A549 (cell line): ENCODE data around the gene ENTPD8. TPM values are rescaled to one million over a fixed set of nuclear protein-coding genes. Genes with fewer than 3 reads are reported as not detected.
"Not testable (repeated sequence)": the region's sequence is repeated elsewhere in the genome, so short reads cannot be mapped to it uniquely, and the experiment has no call there.

Experiments used
- ATAC-seq, 2 experiments: fragments of 200-7000 bp in 1 of 2; fragments of >200 bp in 1 of 2; cut with Nextera tagmentation in 1 of 2; cut with Tn5 transposase in 1 of 2; 3 replicates each; pipeline versions ENCODE4 v1.8.0 to v1.9.1; 2018 to 2020; ENCODE audit warnings: mild to moderate bottlenecking in 1 of 2, moderate library complexity in 1 of 2
- CTCF ChIA-PET: fragments of 300-600 bp; sonication (Branson Sonifier 250); formaldehyde crosslinking; extraction: SDS; loops from one replicate; lab custom pipeline; 2021; ENCODE audit warnings: antibody characterized with exemption, inconsistent platforms; lab: Yijun Ruan, JAX
- POLR2A ChIA-PET: fragments of 350-600 bp; formaldehyde crosslinking; extraction: SDS; loops from one replicate; lab custom pipeline; 2021; ENCODE audit warnings: antibody characterized with exemption, inconsistent platforms; lab: Yijun Ruan, JAX
- DNase-seq, 2 experiments: peaks; one replicate each; pipeline versions ENCODE4 v3.0.0 to v3.0.0-alpha.2; 2011 to 2016; ENCODE audit warnings: low read depth in 1 of 2, low spot score in 1 of 2
- FAIRE-seq: peaks from 2 replicates; lab custom pipeline; 2011; peaks lifted over from hg19 to GRCh38; lab: Jason Lieb, UNC
- H3K27ac ChIP-seq, 2 experiments: fragments of >200 bp; sonication (Bioruptor Twin); formaldehyde crosslinking; 3 replicates each; pipeline ENCODE4 v1.5.1; 2016 to 2017
- H3K4me1 ChIP-seq: fragments of >200 bp; sonication (Bioruptor Twin); formaldehyde crosslinking; 3 replicates; pipeline ENCODE4 v1.6.1; 2016
- H3K4me2 ChIP-seq: fragments of >200 bp; sonication (Bioruptor Twin); formaldehyde crosslinking; 3 replicates; pipeline ENCODE4 v1.6.1; 2016
- H3K4me3 ChIP-seq: fragments of >200 bp; sonication (Bioruptor Twin); formaldehyde crosslinking; 3 replicates; pipeline ENCODE4 v1.5.1; 2016
- H3K9me3 ChIP-seq: fragments of >200 bp; sonication (Bioruptor Twin); formaldehyde crosslinking; 3 replicates; pipeline ENCODE4 v1.6.1; 2016
- CBX8 ChIP-seq: fragments of 200-600 bp; sonication (generic); IDR thresholded peaks from 2 replicates; pipeline ENCODE4 v1.6.1; 2016
- CTCF ChIP-seq: fragments of >200 bp; sonication (Bioruptor Twin); formaldehyde crosslinking; IDR thresholded peaks from 3 replicates; pipeline ENCODE4 v1.5.1; 2016
- EHF ChIP-seq: fragments of 250-450 bp; sonication (Bioruptor Pico); IDR thresholded peaks from 2 replicates; pipeline ENCODE4 v1.5.0; 2020; ENCODE audit warnings: mild to moderate bottlenecking
- EP300 ChIP-seq, 2 experiments: fragments of >200 bp; sonication (Bioruptor Twin); formaldehyde crosslinking; IDR thresholded peaks; 2 replicates in 1 of 2; 3 replicates in 1 of 2; pipeline ENCODE4 v1.6.1; 2016 to 2017
- FOSL2 ChIP-seq, 2 experiments: fragments of 450-650 bp in 1 of 2; fragments of >200 bp in 1 of 2; sonication (Bioruptor Twin) in 1 of 2; formaldehyde crosslinking; IDR thresholded peaks; 2 replicates each; pipeline versions ENCODE4 v1.5.0 to v1.6.1; 2016 to 2020; ENCODE audit warnings: mild to moderate bottlenecking in 1 of 2, moderate library complexity in 1 of 2
- GATA3 ChIP-seq: IDR thresholded peaks from 2 replicates; pipeline ENCODE4 v1.6.1; 2012; ENCODE audit warnings: borderline replicate concordance
- MAZ ChIP-seq: fragments of 150-350 bp; IDR thresholded peaks from 2 replicates; pipeline ENCODE4 v1.6.1; 2014; ENCODE audit warnings: antibody characterized with exemption, low read depth, low read length, borderline replicate concordance
- NPAS2 ChIP-seq: fragments of 250-450 bp; sonication (Bioruptor Pico); IDR thresholded peaks from 2 replicates; pipeline ENCODE4 v1.8.0; 2022; ENCODE audit warnings: mild to moderate bottlenecking, moderate library complexity, borderline replicate concordance
- NR3C1 ChIP-seq: fragments of >200 bp; sonication (Bioruptor Twin); formaldehyde crosslinking; IDR thresholded peaks from 3 replicates; pipeline ENCODE4 v1.6.1; 2017
- POLR2AphosphoS2 ChIP-seq: conservative IDR thresholded peaks from 2 replicates; pipeline ENCODE4 v1.6.1; 2012; ENCODE audit warnings: low read length, improper control_type of control experiment, inconsistent platforms
- WGBS: methylation state at CpG from one replicate; pipeline ENCODE4 v1.1.6; 2017; ENCODE audit errors: missing lambda C conversion rate; 5-methylcytosine and 5-hydroxymethylcytosine counted together
- polyA plus RNA-seq, 4 experiments: library from polyadenylated mRNA; depleted of rRNA in 3 of 4; stranded (reverse); fragments of >200 nt; fragmentation: RNase III in 1 of 4; extraction: RNeasy Plus Mini Kit Qiagen cat#74134 plus additional on column Dnase treatment in 1 of 4; gene quantifications; 2 replicates in 3 of 4; 3 replicates in 1 of 4; pipeline ENCODE4 v1.2.3, GENCODE V29; 2011 to 2017
- TF ChIP-seq, protein P1 (sequence below): fragments of 250-450 bp; sonication (Bioruptor Pico); IDR thresholded peaks from 2 replicates; pipeline ENCODE4 v1.5.0; 2020; ENCODE audit warnings: low read depth, mild to moderate bottlenecking, moderate library complexity

The ENTPD8 gene
- polyA plus RNA-seq, 2 of the 4 experiments (the other 2 are of a cell fraction) = 0.18 to 0.36 TPM

DNA sequence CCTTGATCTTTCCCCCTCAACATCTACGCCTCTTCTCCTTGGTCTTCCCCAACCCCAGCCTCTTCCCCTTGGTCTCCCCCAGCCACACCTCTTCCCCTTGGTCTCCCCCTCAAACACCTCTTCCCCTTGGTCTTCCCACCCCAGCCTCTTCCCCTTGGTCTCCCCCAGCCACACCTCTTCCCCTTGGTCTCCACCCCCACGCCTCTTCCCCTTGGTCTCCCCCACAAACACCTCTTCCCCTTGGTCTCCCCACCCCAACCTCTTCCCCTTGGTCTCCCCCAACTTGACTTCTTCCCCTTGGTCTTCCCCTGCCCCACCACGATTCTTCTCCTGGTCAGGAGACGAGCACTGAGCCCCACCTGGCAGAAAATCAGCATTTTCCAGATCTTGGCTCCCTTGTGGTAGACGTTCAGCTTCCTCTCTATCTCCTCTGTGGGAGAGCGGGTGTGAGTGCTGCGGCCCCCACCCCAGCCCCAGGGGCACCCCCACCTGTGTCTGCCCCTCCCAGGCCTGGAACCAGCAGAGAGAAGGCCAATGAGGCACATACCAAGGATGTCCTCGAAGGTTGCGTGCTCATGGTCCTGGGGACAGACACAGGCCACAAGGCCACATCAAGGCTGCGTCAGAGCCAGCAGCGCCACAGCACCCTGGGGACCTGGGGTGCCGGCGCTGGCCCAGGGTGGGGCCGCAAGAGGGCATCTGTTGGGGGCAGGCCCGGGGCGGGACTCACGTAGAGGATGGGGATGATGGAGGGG is 11.0 kb upstream of the ENTPD8 start:
- H3K27ac ChIP-seq = no peak overlapping the region
- TF ChIP-seq, protein P1, sequence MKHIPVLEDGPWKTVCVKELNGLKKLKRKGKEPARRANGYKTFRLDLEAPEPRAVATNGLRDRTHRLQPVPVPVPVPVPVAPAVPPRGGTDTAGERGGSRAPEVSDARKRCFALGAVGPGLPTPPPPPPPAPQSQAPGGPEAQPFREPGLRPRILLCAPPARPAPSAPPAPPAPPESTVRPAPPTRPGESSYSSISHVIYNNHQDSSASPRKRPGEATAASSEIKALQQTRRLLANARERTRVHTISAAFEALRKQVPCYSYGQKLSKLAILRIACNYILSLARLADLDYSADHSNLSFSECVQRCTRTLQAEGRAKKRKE = no peak
- H3K9me3 ChIP-seq = no peaks in the 10 kb centered on the region
- ChIA-PET POLR2A (no interaction called here), CTCF (interaction anchor here (0.9 to 5.8 kb wide), 5 partner anchors 7 to 165 kb away, joined by 3 to 35 read pairs (median 8); partner anchors contain the start of genes ENTPD8, EXD3 and NOXA1)
- no peak for FAIRE-seq
- H3K4me1 ChIP-seq = peaks cover 21% of the 10 kb centered on the region
- DNase-seq = no peak
- H3K4me3 ChIP-seq = no peak overlapping the region
- 98% methylated on average over 6 of the region's 17 CpGs for WGBS
- H3K4me2 ChIP-seq = no peak overlapping the region
- ATAC-seq = no peak

DNA sequence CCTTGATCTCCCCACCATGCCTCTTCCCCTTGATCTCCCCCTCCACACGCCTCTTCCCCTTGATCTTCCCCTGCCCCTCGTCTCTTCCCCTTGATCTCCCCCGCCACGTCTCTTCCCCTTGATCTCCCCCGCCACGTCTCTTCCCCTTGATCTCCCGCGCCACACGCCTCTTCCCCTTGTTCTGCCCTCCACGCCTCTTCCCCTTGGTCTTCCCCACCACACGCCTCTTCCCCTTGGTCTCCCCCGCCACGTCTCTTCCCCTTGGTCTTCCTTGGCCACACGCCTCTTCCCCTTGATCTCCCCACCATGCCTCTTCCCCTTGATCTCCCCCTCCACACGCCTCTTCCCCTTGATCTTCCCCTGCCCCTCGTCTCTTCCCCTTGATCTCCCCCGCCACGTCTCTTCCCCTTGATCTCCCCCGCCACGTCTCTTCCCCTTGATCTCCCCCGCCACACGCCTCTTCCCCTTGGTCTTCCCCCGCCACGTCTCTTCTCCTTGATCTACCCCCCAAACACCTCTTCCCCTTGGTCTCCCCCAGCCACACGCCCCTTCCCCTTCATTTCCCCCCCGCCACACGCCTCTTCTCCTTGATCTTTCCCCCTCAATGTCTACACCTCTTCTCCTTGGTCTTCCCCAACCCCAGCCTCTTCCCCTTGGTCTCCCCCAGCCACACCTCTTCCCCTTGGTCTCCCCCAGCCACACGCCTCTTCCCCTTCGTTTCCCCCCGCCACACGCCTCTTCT is 10.3 kb upstream of the ENTPD8 start:
- DNase-seq, FAIRE-seq, ATAC-seq, CTCF ChIA-PET, H3K4me2 ChIP-seq, H3K9me3 ChIP-seq, POLR2A ChIA-PET, H3K4me3 ChIP-seq, H3K27ac ChIP-seq: not testable (repeated sequence)
- no CpG with 5 or more reads among the region's 31 CpGs for WGBS
- peaks cover 18% of the 10 kb centered on the region for H3K4me1 ChIP-seq

GRCh38 chr9:137450539-137451222 is 9.5 kb upstream of the ENTPD8 start:
- H3K4me3 ChIP-seq, H3K27ac ChIP-seq, DNase-seq, H3K4me2 ChIP-seq, FAIRE-seq, CTCF ChIA-PET, ATAC-seq, POLR2A ChIA-PET, H3K9me3 ChIP-seq: not testable (repeated sequence)
- H3K4me1 ChIP-seq = peaks cover 18% of the 10 kb centered on the region
- WGBS = 100% methylated on average over 7 of the region's 24 CpGs

DNA sequence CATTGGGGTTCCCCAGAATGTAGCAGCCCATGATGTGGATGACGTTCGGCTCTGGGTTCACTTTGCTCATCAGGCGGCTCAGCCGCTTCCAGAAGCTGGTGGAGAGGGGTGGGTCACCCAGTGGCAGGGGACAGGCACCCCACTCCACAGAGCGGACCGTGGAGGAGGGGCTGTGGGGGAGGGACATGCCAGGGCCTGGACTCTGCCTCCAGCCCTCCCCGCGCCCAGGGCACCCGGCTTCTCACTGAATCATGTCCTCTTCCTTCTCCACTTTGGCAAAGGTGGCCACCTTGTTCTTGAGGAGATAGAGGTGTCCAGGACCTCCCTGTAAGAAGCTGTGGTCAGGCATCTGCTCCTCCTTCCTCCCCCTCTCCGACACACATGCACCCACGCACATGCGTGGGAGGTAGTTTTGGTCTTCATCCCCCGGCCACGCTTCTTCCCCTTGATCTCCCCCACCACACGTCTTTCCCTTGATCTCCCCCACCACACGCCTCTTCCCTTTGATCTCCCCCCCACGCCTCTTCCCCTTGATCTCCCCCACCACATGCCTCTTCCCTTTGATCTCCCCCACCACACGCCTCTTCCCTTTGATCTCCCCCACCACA is 8.9 kb upstream of the ENTPD8 start:
- ChIA-PET POLR2A (no interaction called here), CTCF (interaction anchor here (2.4 kb wide), 1 partner anchor 11 kb away, joined by 5 read pairs; no protein-coding TSS in a partner anchor)
- TF ChIP-seq GATA3 = no peak
- no peak for TF ChIP-seq NPAS2 (CRISPR knock-in tag)
- no peak for TF ChIP-seq EP300 (IDR thresholded peaks at IDR 0.05)
- no peak for TF ChIP-seq POLR2AphosphoS2
- no peak for TF ChIP-seq CTCF
- TF ChIP-seq FOSL2 (IDR thresholded peaks at IDR 0.05) = no peak
- TF ChIP-seq FOSL2 (CRISPR knock-in tag; IDR thresholded peaks at IDR 0.05) = no peak
- TF ChIP-seq NR3C1 = no peak
- no peak for TF ChIP-seq MAZ
- no peak for TF ChIP-seq CBX8
- TF ChIP-seq EHF (CRISPR knock-in tag) = no peak
- no peak for FAIRE-seq
- 91% methylated on average over 16 of the region's 18 CpGs for WGBS
- Histone ChIP-seq H3K4me2 (no peak overlapping the region), H3K27ac (no peak overlapping the region), H3K4me3 (no peak overlapping the region), H3K9me3 (no peaks in the 10 kb centered on the region), H3K4me1 (peaks cover 18% of the 10 kb centered on the region)
- ATAC-seq = no peak
- no peak for DNase-seq
